Measurements from ENCODE around the gene LGALS3BP.

LGALS3BP gene

GRCh38 chr17:78957128-78957527 lies 22.6 kb downstream of the LGALS3BP start:
- no peak for DNase-seq (ENCODE audit: low spot score)
- Histone ChIP-seq H3K27me3 (ENCODE audit: insufficient read depth, poor library complexity, severe bottlenecking) (no peaks in the 10 kb centered on the region), H3K9me3 (ENCODE audit: severe bottlenecking) (no peaks in the 10 kb centered on the region), H3K27ac (ENCODE audit: poor library complexity, severe bottlenecking) (no peak overlapping the region), H3K4me3 (ENCODE audit: severe bottlenecking) (no peak overlapping the region), H3K4me1 (ENCODE audit: insufficient read depth, poor library complexity, severe bottlenecking) (no peaks in the 10 kb centered on the region), H3K36me3 (ENCODE audit: low read depth) (no peaks in the 10 kb centered on the region)
- TF ChIP-seq CTCF (IDR thresholded peaks at IDR 0.05; ENCODE audit: poor library complexity, severe bottlenecking), result no peak
- ATAC-seq (ENCODE audit: low read depth), result no peak

- Histone ChIP-seq H3K27ac (ENCODE audit: poor library complexity, severe bottlenecking) (no peak overlapping the region), H3K36me3 (ENCODE audit: low read depth) (no peaks in the 10 kb centered on the region), H3K9me3 (ENCODE audit: severe bottlenecking) (no peaks in the 10 kb centered on the region), H3K4me3 (ENCODE audit: severe bottlenecking) (no peak overlapping the region), H3K27me3 (ENCODE audit: insufficient read depth, poor library complexity, severe bottlenecking) (no peaks in the 10 kb centered on the region), H3K4me1 (ENCODE audit: insufficient read depth, poor library complexity, severe bottlenecking) (no peaks in the 10 kb centered on the region)
- TF ChIP-seq CTCF (IDR thresholded peaks at IDR 0.05; ENCODE audit: poor library complexity, severe bottlenecking), result no peak
- DNase-seq (ENCODE audit: low spot score) (no peak), ATAC-seq (ENCODE audit: low read depth) (no peak)
Observed at GRCh38 chr17:78956254-78956653, 23.5 kb downstream of the LGALS3BP start.

GRCh38 chr17:78954684-78955083 lies 25.0 kb downstream of the LGALS3BP start:
- H3K9me3 ChIP-seq (ENCODE audit: severe bottlenecking), result no peaks in the 10 kb centered on the region
- H3K4me3 ChIP-seq (ENCODE audit: severe bottlenecking), result no peak overlapping the region
- no peak for ATAC-seq (ENCODE audit: low read depth)
- no peak overlapping the region for H3K27ac ChIP-seq (ENCODE audit: poor library complexity, severe bottlenecking)
- no peaks in the 10 kb centered on the region for H3K27me3 ChIP-seq (ENCODE audit: insufficient read depth, poor library complexity, severe bottlenecking)
- no peaks in the 10 kb centered on the region for H3K4me1 ChIP-seq (ENCODE audit: insufficient read depth, poor library complexity, severe bottlenecking)
- no peak for TF ChIP-seq CTCF (IDR thresholded peaks at IDR 0.05; ENCODE audit: poor library complexity, severe bottlenecking)
- H3K36me3 ChIP-seq (ENCODE audit: low read depth), result no peaks in the 10 kb centered on the region
- DNase-seq (ENCODE audit: low spot score), result no peak

GRCh38 chr17:78953356-78954350 lies 26.1 kb downstream of the LGALS3BP start:
- Histone ChIP-seq H3K4me3 (ENCODE audit: severe bottlenecking) (no peak overlapping the region), H3K9me3 (ENCODE audit: severe bottlenecking) (no peaks in the 10 kb centered on the region), H3K4me1 (ENCODE audit: insufficient read depth, poor library complexity, severe bottlenecking) (no peaks in the 10 kb centered on the region), H3K27me3 (ENCODE audit: insufficient read depth, poor library complexity, severe bottlenecking) (no peaks in the 10 kb centered on the region), H3K36me3 (ENCODE audit: low read depth) (no peaks in the 10 kb centered on the region), H3K27ac (ENCODE audit: poor library complexity, severe bottlenecking) (no peak overlapping the region)
- no peak for ATAC-seq (ENCODE audit: low read depth)
- no peak for DNase-seq (ENCODE audit: low spot score)
- TF ChIP-seq CTCF (IDR thresholded peaks at IDR 0.05; ENCODE audit: poor library complexity, severe bottlenecking), result no peak

- no peaks in the 10 kb centered on the region for H3K9me3 ChIP-seq (ENCODE audit: severe bottlenecking)
- DNase-seq (ENCODE audit: low spot score), result no peak
- H3K36me3 ChIP-seq (ENCODE audit: low read depth), result no peaks in the 10 kb centered on the region
- no peak for TF ChIP-seq CTCF (IDR thresholded peaks at IDR 0.05; ENCODE audit: poor library complexity, severe bottlenecking)
- no peak overlapping the region for H3K27ac ChIP-seq (ENCODE audit: poor library complexity, severe bottlenecking)
- H3K4me3 ChIP-seq (ENCODE audit: severe bottlenecking), result no peak overlapping the region
- no peaks in the 10 kb centered on the region for H3K4me1 ChIP-seq (ENCODE audit: insufficient read depth, poor library complexity, severe bottlenecking)
- no peaks in the 10 kb centered on the region for H3K27me3 ChIP-seq (ENCODE audit: insufficient read depth, poor library complexity, severe bottlenecking)
- ATAC-seq (ENCODE audit: low read depth), result no peak
Observed at GRCh38 chr17:78952706-78953105, 27.0 kb downstream of the LGALS3BP start.
